Peyer's patch (tissue), 4 donors: ENCODE results near the gene RIC8B.

ENCODE experiments used
- POLR2A ChIP-seq, 2 donors: fragments of 450-650 bp; IDR thresholded peaks; one replicate each; pipeline ENCODE4 v1.5.1; 2017; ENCODE audit warnings: antibody characterized with exemption in 2 of 2, mild to moderate bottlenecking in 2 of 2, moderate library complexity in 2 of 2
- TF ChIP-seq, protein P1 (sequence below), 6 experiments: fragments of 450-650 bp in 4 of 6; fragments of 200-600 bp in 2 of 6; sonication (generic) in 1 of 6; IDR thresholded peaks; one replicate each; pipeline ENCODE4 v1.5.1; 2017 to 2019; ENCODE audit warnings: antibody characterized with exemption in 6 of 6, mild to moderate bottlenecking in 3 of 6, moderate library complexity in 1 of 6

DNA sequence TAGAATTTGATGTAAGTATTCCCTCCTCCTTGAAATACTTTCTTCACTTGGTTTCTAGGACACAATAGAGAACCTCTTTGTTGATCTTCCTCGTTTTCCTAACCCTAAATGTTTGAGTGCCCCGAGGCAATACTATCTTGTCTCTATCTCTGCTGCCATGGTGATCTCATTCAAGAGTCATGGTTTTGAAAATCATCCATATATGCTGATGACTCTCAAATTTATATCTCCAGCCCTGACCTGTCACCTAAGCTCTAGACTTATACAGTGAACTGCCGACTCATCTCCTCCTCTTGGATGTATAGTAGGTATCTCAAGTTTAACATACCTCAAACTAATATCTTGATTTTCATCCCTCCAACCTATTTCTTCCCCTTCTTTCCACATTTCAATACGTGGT lies 71.4 kb downstream of the RIC8B start:
- TF ChIP-seq, protein P1, sequence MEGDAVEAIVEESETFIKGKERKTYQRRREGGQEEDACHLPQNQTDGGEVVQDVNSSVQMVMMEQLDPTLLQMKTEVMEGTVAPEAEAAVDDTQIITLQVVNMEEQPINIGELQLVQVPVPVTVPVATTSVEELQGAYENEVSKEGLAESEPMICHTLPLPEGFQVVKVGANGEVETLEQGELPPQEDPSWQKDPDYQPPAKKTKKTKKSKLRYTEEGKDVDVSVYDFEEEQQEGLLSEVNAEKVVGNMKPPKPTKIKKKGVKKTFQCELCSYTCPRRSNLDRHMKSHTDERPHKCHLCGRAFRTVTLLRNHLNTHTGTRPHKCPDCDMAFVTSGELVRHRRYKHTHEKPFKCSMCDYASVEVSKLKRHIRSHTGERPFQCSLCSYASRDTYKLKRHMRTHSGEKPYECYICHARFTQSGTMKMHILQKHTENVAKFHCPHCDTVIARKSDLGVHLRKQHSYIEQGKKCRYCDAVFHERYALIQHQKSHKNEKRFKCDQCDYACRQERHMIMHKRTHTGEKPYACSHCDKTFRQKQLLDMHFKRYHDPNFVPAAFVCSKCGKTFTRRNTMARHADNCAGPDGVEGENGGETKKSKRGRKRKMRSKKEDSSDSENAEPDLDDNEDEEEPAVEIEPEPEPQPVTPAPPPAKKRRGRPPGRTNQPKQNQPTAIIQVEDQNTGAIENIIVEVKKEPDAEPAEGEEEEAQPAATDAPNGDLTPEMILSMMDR (IDR thresholded peaks at IDR 0.05), result no peak
- no peak for TF ChIP-seq POLR2A (IDR thresholded peaks at IDR 0.05)
